Vagina (tissue), 2 donors: Measurements from ENCODE around the gene DDR2. TPM values are rescaled to one million over a fixed set of nuclear protein-coding genes. Genes with fewer than 3 reads are reported as not detected.
"Not testable (repeated sequence)": the region's sequence is repeated elsewhere in the genome, so short reads cannot be mapped to it uniquely, and the experiment has no call there.

Source experiments
- DNase-seq, 2 donors: peaks; one replicate each; pipeline ENCODE4 v3.0.0-alpha.2; 2017; ENCODE audit errors: extremely low spot score in 2 of 2
- H3K27ac ChIP-seq: fragments of 200-600 bp; sonication (generic); one replicate; pipeline ENCODE4 v1.5.1; 2019
- H3K27me3 ChIP-seq: fragments of 200-600 bp; sonication (generic); one replicate; pipeline ENCODE4 v1.5.1; 2019
- H3K36me3 ChIP-seq, 2 donors: fragments of 200-600 bp; sonication (generic); one replicate each; pipeline ENCODE4 v1.5.1; 2017 to 2019
- H3K4me1 ChIP-seq: fragments of 200-600 bp; sonication (generic); one replicate; pipeline ENCODE4 v1.5.1; 2019
- H3K4me3 ChIP-seq, 2 donors: fragments of 200-600 bp; sonication (generic); 1 replicate in 1 of 2; 2 replicates in 1 of 2; pipeline ENCODE4 v1.5.1; 2016 to 2019
- H3K9me3 ChIP-seq: fragments of 200-600 bp; sonication (generic); one replicate; pipeline ENCODE4 v1.5.1; 2019
- CTCF ChIP-seq, 3 experiments: fragments of 450-650 bp in 2 of 3; fragments of 200-600 bp in 1 of 3; sonication (generic) in 1 of 3; IDR thresholded peaks; one replicate each; pipeline ENCODE4 v1.5.1; 2017 to 2019; ENCODE audit warnings: antibody characterized with exemption in 3 of 3, mild to moderate bottlenecking in 2 of 3, moderate library complexity in 2 of 3
- POLR2A ChIP-seq, 2 donors: fragments of 450-650 bp; IDR thresholded peaks; one replicate each; pipeline ENCODE4 v1.6.1; 2017; ENCODE audit warnings: antibody characterized with exemption in 2 of 2, mild to moderate bottlenecking in 2 of 2, moderate library complexity in 2 of 2
- POLR2AphosphoS5 ChIP-seq, 2 donors: sonication (generic); formaldehyde crosslinking; IDR thresholded peaks; one replicate each; pipeline ENCODE4 v1.9.0; 2017; ENCODE audit warnings: antibody characterized with exemption in 2 of 2, mild to moderate bottlenecking in 2 of 2, low read depth in 1 of 2; ENCODE audit not compliant: insufficient read depth in 1 of 2
- intact Hi-C: fragments of 100-400 bp; cut with DNase I; formaldehyde crosslinking; loops from one replicate; pipeline ENCODE4 v1.15.1; 2023
- total RNA-seq: library from RNA; depleted of rRNA; stranded (reverse); fragments of >200 nt; gene quantifications from one replicate; pipeline ENCODE4 v1.2.3, GENCODE V29; 2016

The DDR2 gene
- 153 TPM for total RNA-seq

GRCh38 chr1:162632217-162632666 is at the start of gene DDR2:
Gene DDR2, plus strand, starts transcription at chr1:162632464. Its CDS starts 86,600 bp downstream, at chr1:162719064.
- peaks cover 18% of the 10 kb centered on the region for H3K4me1 ChIP-seq
- H3K9me3 ChIP-seq: no peaks in the 10 kb centered on the region
- peak within 1 kb of the TSS; percentile 88 for H3K27ac ChIP-seq
- peak within 1 kb of the TSS; percentile 41 to 54 for H3K4me3 ChIP-seq
- H3K36me3 ChIP-seq: no peaks in the 10 kb centered on the region
- no peak for TF ChIP-seq POLR2A (IDR thresholded peaks at IDR 0.05)
- TF ChIP-seq POLR2AphosphoS5 (IDR thresholded peaks at IDR 0.05; ENCODE audit: insufficient read depth in 1 of 2, low read depth in 1 of 2): peak in 1 of 2 donors; percentile 39
- TF ChIP-seq CTCF (IDR thresholded peaks at IDR 0.05): no peak
- DNase-seq: no peak
- H3K27me3 ChIP-seq: no peaks in the 10 kb centered on the region
- intact Hi-C loops: no loop called here

GRCh38 chr1:162582901-162583300 is 49.4 kb upstream of the DDR2 start:
- H3K9me3 ChIP-seq, H3K4me1 ChIP-seq, intact Hi-C loops, H3K27me3 ChIP-seq, H3K4me3 ChIP-seq, DNase-seq, H3K27ac ChIP-seq: not testable (repeated sequence)
- H3K36me3 ChIP-seq: peaks cover 0 to 54% of the 10 kb centered on the region in 2 donors

- H3K9me3 ChIP-seq, DNase-seq, H3K4me3 ChIP-seq, H3K27ac ChIP-seq, H3K4me1 ChIP-seq, intact Hi-C loops, H3K27me3 ChIP-seq: not testable (repeated sequence)
- H3K36me3 ChIP-seq: peaks cover 0 to 47% of the 10 kb centered on the region in 2 donors
These were observed 47.2 kb upstream of the DDR2 start for GRCh38 chr1:162585101-162585500.

GRCh38 chr1:162587347-162587746 is 44.9 kb upstream of the DDR2 start:
- DNase-seq: no peak
- no peaks in the 10 kb centered on the region for H3K4me1 ChIP-seq
- no peak overlapping the region for H3K27ac ChIP-seq
- H3K9me3 ChIP-seq: no peaks in the 10 kb centered on the region
- TF ChIP-seq POLR2A (IDR thresholded peaks at IDR 0.05): no peak
- no peak for TF ChIP-seq CTCF (IDR thresholded peaks at IDR 0.05)
- peak in 1 of 2 donors; percentile 27 for TF ChIP-seq POLR2AphosphoS5 (IDR thresholded peaks at IDR 0.05; ENCODE audit: insufficient read depth in 1 of 2, low read depth in 1 of 2)
- H3K4me3 ChIP-seq: no peak overlapping the region
- H3K36me3 ChIP-seq: peaks cover 0 to 51% of the 10 kb centered on the region in 2 donors
- intact Hi-C loops: no loop called here
- no peaks in the 10 kb centered on the region for H3K27me3 ChIP-seq

- H3K4me3 ChIP-seq: no peak overlapping the region
- TF ChIP-seq POLR2AphosphoS5 (IDR thresholded peaks at IDR 0.05; ENCODE audit: insufficient read depth in 1 of 2, low read depth in 1 of 2) (no peak), CTCF (IDR thresholded peaks at IDR 0.05) (no peak), POLR2A (IDR thresholded peaks at IDR 0.05) (no peak)
- no peaks in the 10 kb centered on the region for H3K27me3 ChIP-seq
- no peak overlapping the region for H3K27ac ChIP-seq
- H3K36me3 ChIP-seq: peaks cover 0 to 46% of the 10 kb centered on the region in 2 donors
- H3K9me3 ChIP-seq: no peaks in the 10 kb centered on the region
- no peaks in the 10 kb centered on the region for H3K4me1 ChIP-seq
- intact Hi-C loops: no loop called here
- DNase-seq: no peak
These were observed 44.5 kb upstream of the DDR2 start for GRCh38 chr1:162587761-162588260.

- no peaks in the 10 kb centered on the region for H3K4me1 ChIP-seq
- intact Hi-C loops: no loop called here
- DNase-seq: no peak
- no peak overlapping the region for H3K27ac ChIP-seq
- no peak overlapping the region for H3K4me3 ChIP-seq
- TF ChIP-seq POLR2A (IDR thresholded peaks at IDR 0.05): no peak
- no peak for TF ChIP-seq POLR2AphosphoS5 (IDR thresholded peaks at IDR 0.05; ENCODE audit: insufficient read depth in 1 of 2, low read depth in 1 of 2)
- no peak for TF ChIP-seq CTCF (IDR thresholded peaks at IDR 0.05)
- H3K9me3 ChIP-seq: no peaks in the 10 kb centered on the region
- peaks cover 0 to 45% of the 10 kb centered on the region in 2 donors for H3K36me3 ChIP-seq
- H3K27me3 ChIP-seq: no peaks in the 10 kb centered on the region
These were observed 42.2 kb upstream of the DDR2 start for GRCh38 chr1:162590101-162590500.
